ENCODE data around the gene NUDCD3.
"Not testable (repeated sequence)": the region's sequence is repeated elsewhere in the genome, so short reads cannot be mapped to it uniquely, and the experiment has no call there.

NUDCD3 gene

GRCh38 chr7:44445986-44446671 is 44.3 kb downstream of the NUDCD3 start:
- no peak for DNase-seq

GRCh38 chr7:44441079-44441478 is 49.4 kb downstream of the NUDCD3 start:
- DNase-seq: no peak

- no peak for DNase-seq
These were observed 49.8 kb downstream of the NUDCD3 start for GRCh38 chr7:44440577-44441078.

- no peak for DNase-seq
These were observed 50.5 kb downstream of the NUDCD3 start for GRCh38 chr7:44439926-44440325.

- no peak for DNase-seq
These were observed 51.6 kb downstream of the NUDCD3 start for GRCh38 chr7:44438816-44439215.

- DNase-seq: no peak
These were observed 56.3 kb downstream of the NUDCD3 start for GRCh38 chr7:44434201-44434600.

- DNase-seq: no peak
These were observed 57.0 kb downstream of the NUDCD3 start for GRCh38 chr7:44433255-44434022.

GRCh38 chr7:44432381-44432977 is 58.0 kb downstream of the NUDCD3 start:
- DNase-seq: no peak

- no peak for DNase-seq
These were observed 59.3 kb downstream of the NUDCD3 start for GRCh38 chr7:44431091-44431608.

GRCh38 chr7:44430054-44430453 is 60.4 kb downstream of the NUDCD3 start:
- no peak for DNase-seq

GRCh38 chr7:44424762-44425161 is 65.7 kb downstream of the NUDCD3 start:
- not testable (repeated sequence) for DNase-seq

- DNase-seq: no peak
These were observed 73.5 kb downstream of the NUDCD3 start for GRCh38 chr7:44416941-44417340.

GRCh38 chr7:44415510-44415909 is 74.9 kb downstream of the NUDCD3 start:
- DNase-seq: no peak

- DNase-seq: no peak
These were observed 75.4 kb downstream of the NUDCD3 start for GRCh38 chr7:44415047-44415446.

GRCh38 chr7:44411306-44411705 is 79.2 kb downstream of the NUDCD3 start:
- DNase-seq: no peak

- DNase-seq: no peak
These were observed 81.9 kb downstream of the NUDCD3 start for GRCh38 chr7:44408596-44408995.

GRCh38 chr7:44403775-44404174 is 86.7 kb downstream of the NUDCD3 start:
- no peak for DNase-seq

- DNase-seq: no peak
These were observed 87.2 kb downstream of the NUDCD3 start for GRCh38 chr7:44403176-44403759.

GRCh38 chr7:44402401-44403060 is 87.9 kb downstream of the NUDCD3 start:
- DNase-seq: no peak

GRCh38 chr7:44401692-44402091 is 88.8 kb downstream of the NUDCD3 start:
- no peak for DNase-seq

- no peak for DNase-seq
These were observed 90.4 kb downstream of the NUDCD3 start for GRCh38 chr7:44400033-44400511.

- no peak for DNase-seq
These were observed 91.4 kb downstream of the NUDCD3 start for GRCh38 chr7:44398953-44399574.

All from NCI-H1930 (cell line).